ENCODE data around the gene TOMM20.

TOMM20 gene

GRCh38 chr1:235151033-235151432, 22.4 kb upstream of the TOMM20 start:
- no peak overlapping the region for H3K4me3 ChIP-seq (ENCODE audit: low read length)
- DNase-seq (ENCODE audit: low read depth), result no peak
- no peak for TF ChIP-seq CTCF (conservative IDR thresholded peaks at IDR 0.05; ENCODE audit: low read length)

GRCh38 chr1:235149824-235150223, 21.2 kb upstream of the TOMM20 start:
- no peak for TF ChIP-seq CTCF (conservative IDR thresholded peaks at IDR 0.05; ENCODE audit: low read length)
- DNase-seq (ENCODE audit: low read depth), result no peak
- no peak overlapping the region for H3K4me3 ChIP-seq (ENCODE audit: low read length)

- no peak for DNase-seq (ENCODE audit: low read depth)
Observed at GRCh38 chr1:235147269-235147668, 18.6 kb upstream of the TOMM20 start.

GRCh38 chr1:235145639-235146038, 17.0 kb upstream of the TOMM20 start:
- no peak for TF ChIP-seq CTCF (conservative IDR thresholded peaks at IDR 0.05; ENCODE audit: low read length)
- DNase-seq (ENCODE audit: low read depth), result no peak
- no peak overlapping the region for H3K4me3 ChIP-seq (ENCODE audit: low read length)

More at GRCh38 chr1:235147269-235147668, 18.6 kb upstream of the TOMM20 start:
- no peak overlapping the region for H3K4me3 ChIP-seq (ENCODE audit: low read length)
- no peak for TF ChIP-seq CTCF (conservative IDR thresholded peaks at IDR 0.05; ENCODE audit: low read length)

GRCh38 chr1:235142991-235143390, 14.4 kb upstream of the TOMM20 start:
- no peak for DNase-seq (ENCODE audit: low read depth)
- no peak for TF ChIP-seq CTCF (conservative IDR thresholded peaks at IDR 0.05; ENCODE audit: low read length)
- H3K4me3 ChIP-seq (ENCODE audit: low read length), result no peak overlapping the region

GRCh38 chr1:235139315-235139714, 10.7 kb upstream of the TOMM20 start:
- no peak for TF ChIP-seq CTCF (conservative IDR thresholded peaks at IDR 0.05; ENCODE audit: low read length)
- H3K4me3 ChIP-seq (ENCODE audit: low read length), result no peak overlapping the region
- no peak for DNase-seq (ENCODE audit: low read depth)

- TF ChIP-seq CTCF (conservative IDR thresholded peaks at IDR 0.05; ENCODE audit: low read length), result no peak
Observed at GRCh38 chr1:235138821-235139220, 10.2 kb upstream of the TOMM20 start.

More at GRCh38 chr1:235138821-235139220, 10.2 kb upstream of the TOMM20 start:
- no peak overlapping the region for H3K4me3 ChIP-seq (ENCODE audit: low read length)
- no peak for DNase-seq (ENCODE audit: low read depth)

Data from AG10803 (cell line).